Uterus (tissue), 4 donors: ENCODE measurements around the gene FLRT1. TPM values are rescaled to one million over a fixed set of nuclear protein-coding genes. Genes with fewer than 3 reads are reported as not detected.

Experiments
- DNase-seq, 2 donors: peaks; one replicate each; pipeline ENCODE4 v3.0.0-alpha.2; 2019 to 2020
- H3K27ac ChIP-seq, 2 donors: fragments of 200-600 bp; sonication (generic); 1 replicate in 1 of 2; 2 replicates in 1 of 2; pipeline ENCODE4 v1.5.1; 2016 to 2018
- H3K27me3 ChIP-seq, 2 donors: fragments of 200-600 bp; sonication (generic); one replicate each; pipeline ENCODE4 v1.5.1; 2018 to 2019; ENCODE audit warnings: control low read depth in 1 of 2
- H3K36me3 ChIP-seq, 2 donors: fragments of 200-600 bp; sonication (generic); one replicate each; pipeline ENCODE4 v1.5.1; 2019; ENCODE audit warnings: control low read depth in 1 of 2
- H3K4me1 ChIP-seq, 2 donors: fragments of 200-600 bp; sonication (generic); one replicate each; pipeline ENCODE4 v1.5.1; 2018 to 2019; ENCODE audit warnings: control low read depth in 1 of 2
- H3K4me3 ChIP-seq, 2 donors: fragments of 200-600 bp; sonication (generic); 1 replicate in 1 of 2; 2 replicates in 1 of 2; pipeline ENCODE4 v1.5.1; 2018 to 2019; ENCODE audit warnings: mild to moderate bottlenecking in 1 of 2
- H3K9me3 ChIP-seq, 2 donors: fragments of 200-600 bp; sonication (generic); one replicate each; pipeline ENCODE4 v1.5.1; 2019; ENCODE audit warnings: control low read depth in 1 of 2
- POLR2A ChIP-seq, 2 donors: fragments of 450-650 bp; IDR thresholded peaks; one replicate each; pipeline ENCODE4 v1.6.1; 2016; ENCODE audit warnings: antibody characterized with exemption in 2 of 2, mild to moderate bottlenecking in 1 of 2, moderate library complexity in 1 of 2
- intact Hi-C: fragments of 100-400 bp; cut with DNase I; formaldehyde crosslinking; loops from one replicate; pipeline ENCODE4 v1.15.1; 2023; ENCODE audit warnings: low total_unique reads
- total RNA-seq, 4 donors: library from RNA; depleted of rRNA in 3 of 4; stranded (reverse); fragments of >200 nt in 3 of 4; gene quantifications; one replicate each; pipeline versions ENCODE4 v1.1.0 to v1.2.4, GENCODE V29; 2014 to 2023
- TF ChIP-seq, protein P1 (sequence below), 4 experiments: fragments of 200-600 bp in 2 of 4; fragments of 450-650 bp in 2 of 4; sonication (generic) in 2 of 4; IDR thresholded peaks; one replicate each; pipeline ENCODE4 v1.5.1; 2016 to 2019; ENCODE audit warnings: antibody characterized with exemption in 4 of 4, mild to moderate bottlenecking in 2 of 4, moderate library complexity in 1 of 4
- donor health status: DM: yes; HTN: yes; CAD: no.

The FLRT1 gene
- total RNA-seq, 4 donors from 2014 or later: 0.26 to 7.3 (median 1.9) TPM; not detected in 1

DNA sequence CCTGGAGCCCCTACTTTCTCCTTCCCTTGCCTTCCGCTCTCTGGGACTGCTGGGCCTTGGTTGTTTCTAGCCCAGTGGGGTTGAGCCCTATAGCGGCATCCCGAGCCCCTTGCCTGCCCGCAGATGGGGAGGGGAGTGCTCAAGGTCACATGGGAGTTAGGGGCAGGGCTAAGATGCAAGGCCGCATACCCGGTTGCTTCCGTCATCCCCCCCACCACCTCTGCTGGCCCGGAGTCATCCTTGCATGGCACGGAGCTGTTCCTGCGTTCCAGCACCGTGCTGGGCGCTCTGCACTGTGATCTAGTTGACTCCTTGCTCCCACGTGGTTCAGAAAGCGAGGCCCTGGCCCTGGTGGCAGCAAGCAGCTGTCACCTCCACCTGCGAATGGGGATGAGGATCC is 18.0 kb downstream of the FLRT1 start:
- no peak for DNase-seq
- no peaks in the 10 kb centered on the region for H3K36me3 ChIP-seq
- TF ChIP-seq POLR2A (IDR thresholded peaks at IDR 0.05): no peak
- TF ChIP-seq, protein P1, sequence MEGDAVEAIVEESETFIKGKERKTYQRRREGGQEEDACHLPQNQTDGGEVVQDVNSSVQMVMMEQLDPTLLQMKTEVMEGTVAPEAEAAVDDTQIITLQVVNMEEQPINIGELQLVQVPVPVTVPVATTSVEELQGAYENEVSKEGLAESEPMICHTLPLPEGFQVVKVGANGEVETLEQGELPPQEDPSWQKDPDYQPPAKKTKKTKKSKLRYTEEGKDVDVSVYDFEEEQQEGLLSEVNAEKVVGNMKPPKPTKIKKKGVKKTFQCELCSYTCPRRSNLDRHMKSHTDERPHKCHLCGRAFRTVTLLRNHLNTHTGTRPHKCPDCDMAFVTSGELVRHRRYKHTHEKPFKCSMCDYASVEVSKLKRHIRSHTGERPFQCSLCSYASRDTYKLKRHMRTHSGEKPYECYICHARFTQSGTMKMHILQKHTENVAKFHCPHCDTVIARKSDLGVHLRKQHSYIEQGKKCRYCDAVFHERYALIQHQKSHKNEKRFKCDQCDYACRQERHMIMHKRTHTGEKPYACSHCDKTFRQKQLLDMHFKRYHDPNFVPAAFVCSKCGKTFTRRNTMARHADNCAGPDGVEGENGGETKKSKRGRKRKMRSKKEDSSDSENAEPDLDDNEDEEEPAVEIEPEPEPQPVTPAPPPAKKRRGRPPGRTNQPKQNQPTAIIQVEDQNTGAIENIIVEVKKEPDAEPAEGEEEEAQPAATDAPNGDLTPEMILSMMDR (IDR thresholded peaks at IDR 0.05): no peak
- no peaks in the 10 kb centered on the region for H3K9me3 ChIP-seq
- intact Hi-C loops: no loop called here
- H3K27me3 ChIP-seq: no peaks in the 10 kb centered on the region
- no peaks in the 10 kb centered on the region for H3K4me1 ChIP-seq
- no peak overlapping the region for H3K27ac ChIP-seq
- no peak overlapping the region for H3K4me3 ChIP-seq

DNA sequence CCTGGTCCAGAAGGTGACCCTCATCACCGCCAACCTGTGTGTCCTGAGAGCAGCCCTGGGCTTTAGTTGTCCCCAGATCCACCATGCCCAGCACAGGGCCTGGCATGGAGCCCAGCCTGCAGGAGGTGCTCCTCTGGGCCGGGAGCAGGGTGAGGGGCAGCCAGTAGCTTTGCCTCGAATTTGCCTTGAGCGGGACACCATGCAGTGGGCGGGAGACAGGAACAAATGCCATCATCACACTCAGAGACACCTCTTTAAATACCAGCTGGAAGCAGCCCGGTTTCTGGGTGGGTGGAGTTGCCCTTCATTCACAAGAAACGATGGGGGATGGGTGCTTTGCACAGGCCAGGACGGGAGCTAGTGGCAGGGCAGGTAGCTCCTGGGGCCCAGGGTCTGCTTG is 19.3 kb downstream of the FLRT1 start:
- H3K27me3 ChIP-seq: no peaks in the 10 kb centered on the region
- intact Hi-C loops: no loop called here
- H3K27ac ChIP-seq: no peak overlapping the region
- no peak for DNase-seq
- TF ChIP-seq, protein P1 (IDR thresholded peaks at IDR 0.05): no peak
- TF ChIP-seq POLR2A (IDR thresholded peaks at IDR 0.05): no peak
- no peaks in the 10 kb centered on the region for H3K36me3 ChIP-seq
- H3K4me3 ChIP-seq: no peak overlapping the region
- no peaks in the 10 kb centered on the region for H3K9me3 ChIP-seq
- H3K4me1 ChIP-seq: no peaks in the 10 kb centered on the region

DNA sequence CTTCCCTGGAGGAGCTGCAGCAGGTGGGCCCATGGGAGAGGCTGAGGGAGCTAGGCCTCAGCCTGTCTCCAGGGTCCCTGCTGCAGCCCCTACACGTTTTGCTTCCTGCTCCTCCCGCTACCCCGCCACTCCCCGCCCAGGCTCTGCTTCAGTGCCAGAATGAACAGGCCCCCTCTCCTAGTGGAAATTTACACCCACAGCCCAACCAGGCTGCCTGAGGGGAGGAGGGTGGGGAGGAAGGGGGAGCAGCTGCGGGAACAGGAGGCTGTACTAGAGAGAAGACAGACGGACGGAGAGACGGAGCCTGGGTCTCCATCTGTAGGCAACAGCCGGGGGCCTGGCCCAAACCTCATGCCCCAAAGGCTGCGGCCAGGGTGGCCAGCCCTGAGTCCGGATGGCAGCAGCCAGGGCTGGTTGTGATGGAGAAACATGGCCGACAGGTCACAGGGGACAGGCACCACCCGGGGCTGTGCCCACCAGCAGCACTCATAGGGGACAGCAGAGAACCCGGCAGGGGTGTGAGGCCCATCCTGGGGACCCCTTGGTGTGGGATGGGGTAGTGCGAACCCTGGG is 20.6 kb downstream of the FLRT1 start:
- Histone ChIP-seq H3K9me3 (no peaks in the 10 kb centered on the region), H3K4me1 (no peaks in the 10 kb centered on the region), H3K36me3 (no peaks in the 10 kb centered on the region), H3K27me3 (no peaks in the 10 kb centered on the region), H3K27ac (no peak overlapping the region), H3K4me3 (no peak overlapping the region)
- no peak for DNase-seq
- no peak for TF ChIP-seq POLR2A (IDR thresholded peaks at IDR 0.05)
- TF ChIP-seq, protein P1 (IDR thresholded peaks at IDR 0.05): no peak
- intact Hi-C loops: no loop called here

DNA sequence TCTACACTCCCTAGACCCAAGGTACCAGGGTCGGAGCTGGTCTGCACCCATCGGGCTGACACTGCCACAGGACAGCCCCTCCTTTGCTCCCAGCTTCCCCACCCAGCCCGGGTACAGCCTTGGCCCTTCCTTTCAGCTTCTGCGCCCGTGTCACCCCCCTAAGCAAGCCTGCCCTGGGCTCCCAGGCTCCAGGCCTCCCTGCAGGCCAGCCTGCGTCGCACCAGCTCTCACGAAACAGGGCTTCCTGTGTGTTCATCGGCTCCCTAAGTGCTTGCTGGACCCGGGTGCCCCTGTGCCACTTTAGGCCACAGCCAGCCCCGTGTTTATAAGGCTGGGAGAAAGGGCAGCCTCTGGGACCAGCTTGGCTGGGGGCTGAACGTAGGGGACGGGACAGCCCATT is 21.1 kb downstream of the FLRT1 start:
- Histone ChIP-seq H3K4me3 (no peak overlapping the region), H3K27ac (no peak overlapping the region), H3K36me3 (no peaks in the 10 kb centered on the region), H3K4me1 (no peaks in the 10 kb centered on the region), H3K9me3 (no peaks in the 10 kb centered on the region), H3K27me3 (no peaks in the 10 kb centered on the region)
- no peak for DNase-seq
- TF ChIP-seq, protein P1 (IDR thresholded peaks at IDR 0.05): no peak
- TF ChIP-seq POLR2A (IDR thresholded peaks at IDR 0.05): no peak
- intact Hi-C loops: no loop called here

DNA sequence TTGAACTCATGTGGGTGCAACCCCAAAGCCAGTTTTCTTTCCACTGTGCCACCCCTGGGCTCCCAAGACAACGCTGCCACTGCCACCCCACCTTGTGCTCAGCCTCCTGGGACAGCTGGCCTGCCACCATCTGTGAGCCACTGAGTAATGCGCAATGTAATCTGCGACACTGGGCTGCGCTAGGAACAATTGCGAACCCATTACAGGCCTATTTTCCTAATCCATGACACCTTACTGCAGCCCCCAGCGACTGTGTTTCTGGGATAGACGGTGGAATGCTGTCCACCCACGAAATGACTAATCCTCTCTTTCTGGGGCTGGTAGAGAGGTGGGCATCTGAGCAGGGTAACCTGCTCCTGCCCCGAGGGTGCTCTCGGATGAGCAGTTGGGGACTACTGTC is 22.2 kb downstream of the FLRT1 start:
- intact Hi-C loops: no loop called here
- DNase-seq: no peak
- TF ChIP-seq, protein P1 (IDR thresholded peaks at IDR 0.05): no peak
- no peak for TF ChIP-seq POLR2A (IDR thresholded peaks at IDR 0.05)
- no peaks in the 10 kb centered on the region for H3K9me3 ChIP-seq
- no peak overlapping the region for H3K4me3 ChIP-seq
- no peak overlapping the region for H3K27ac ChIP-seq
- no peaks in the 10 kb centered on the region for H3K4me1 ChIP-seq
- H3K36me3 ChIP-seq: no peaks in the 10 kb centered on the region
- no peaks in the 10 kb centered on the region for H3K27me3 ChIP-seq
